ENCODE data around the gene ATOH7. TPM values are rescaled to one million over a fixed set of nuclear protein-coding genes. Genes with fewer than 3 reads are reported as not detected.
A peak's percentile ranks its signal among the peaks of the same experiment; 100 is the strongest.
"Not testable (repeated sequence)": the region's sequence is repeated elsewhere in the genome, so short reads cannot be mapped to it uniquely, and the experiment has no call there.

Gene ATOH7
- total RNA-seq: 0.13 TPM
- under 1 TPM in 2 of 8 donors, not detected in 6; 0.11 TPM for polyA plus RNA-seq (ENCODE audit: insufficient read depth in 1 of 8, insufficient read length in 8 of 8, low replicate concordance in 1 of 8)
- long read RNA-seq, donor 1: 0 reads
- long read RNA-seq, donor 2: 0 reads
- long read RNA-seq, donor 3, partial matches to known transcripts: 0 of 1 reads
- long read RNA-seq, donor 3, other reads (novel, unspliced or antisense): 0 of 1 reads
- long read RNA-seq, donor 4: 0 reads
- long read RNA-seq, donor 5: 0 reads
- long read RNA-seq, donor 6: 0 reads
- long read RNA-seq, donor 7: 0 reads
- long read RNA-seq, donor 8: 0 reads
- long read RNA-seq, donor 9: 0 reads
- long read RNA-seq, donor 10: 0 reads
- long read RNA-seq, donor 11: 0 reads

DNA sequence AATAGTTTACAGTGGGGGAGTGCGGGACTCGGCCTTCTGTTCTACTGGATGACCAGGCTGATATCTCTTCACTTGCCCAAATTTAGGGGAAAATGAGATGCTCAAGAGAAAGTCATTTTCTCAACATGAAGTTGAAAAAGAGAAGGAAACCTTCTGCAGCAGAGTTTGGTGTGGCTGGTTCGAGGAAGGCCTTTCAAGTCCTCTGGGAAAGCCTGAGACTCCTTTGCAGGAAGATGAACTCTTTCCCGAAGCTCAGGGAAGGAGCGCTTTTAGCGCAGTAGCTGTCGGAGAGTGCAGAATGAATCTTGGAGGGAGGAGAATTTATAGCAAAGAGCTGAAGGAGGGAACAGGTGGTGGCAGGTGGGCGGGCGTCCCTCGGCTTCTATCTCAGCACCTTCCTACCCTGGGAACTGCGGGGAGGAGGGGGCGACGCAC, at the start of gene ATOH7:
ATOH7 (minus strand) TSS at position 297 of the 435 bp plus-strand sequence. CDS start 436 bp downstream, outside the sequence.
- H3K27ac ChIP-seq (ENCODE audit: low read length): peak within 1 kb of the TSS; percentile 51
- no peak for DNase-seq
- WGBS (ENCODE audit: insufficient coverage): 16% methylated on average over 9 of the region's 13 CpGs

DNA sequence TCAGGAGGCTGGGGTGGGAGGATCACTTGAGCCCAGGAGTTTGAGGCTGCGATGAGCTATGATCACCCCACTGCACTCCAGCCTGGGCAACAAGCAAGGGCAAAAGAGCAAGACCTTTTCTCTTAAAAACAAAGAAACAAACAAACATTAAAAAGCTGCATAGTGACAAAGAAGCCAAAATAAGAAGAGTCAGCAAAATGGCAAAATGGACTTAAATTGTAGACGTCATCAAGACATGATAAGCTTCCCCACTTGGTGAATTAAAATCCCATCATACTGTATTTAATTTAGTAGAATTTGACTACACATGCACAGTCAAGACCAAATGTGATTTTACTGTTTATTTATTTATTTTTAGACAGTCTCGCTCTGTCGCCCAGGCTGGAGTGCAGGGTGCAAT, 48.8 kb upstream of the ATOH7 start:
- WGBS (ENCODE audit: insufficient coverage): 100% methylated on average over 2 of the region's 4 CpGs

More for the DNA sequence above, at the start of gene ATOH7:
- Histone ChIP-seq H3K4me1 (ENCODE audit: control insufficient read depth, insufficient read depth, low read length) (peaks cover 9% of the 10 kb centered on the region), H3K9me3 (replicated peaks; ENCODE audit: control insufficient read depth, low read depth, low read length) (no peaks in the 10 kb centered on the region), H3K27me3 (ENCODE audit: control insufficient read depth, insufficient read depth, low read length) (peaks cover 16% of the 10 kb centered on the region), H3K4me3 (ENCODE audit: low read length) (peak within 1 kb of the TSS; percentile 70), H3K36me3 (ENCODE audit: control insufficient read depth, insufficient read depth, low read length) (no peaks in the 10 kb centered on the region)

DNA sequence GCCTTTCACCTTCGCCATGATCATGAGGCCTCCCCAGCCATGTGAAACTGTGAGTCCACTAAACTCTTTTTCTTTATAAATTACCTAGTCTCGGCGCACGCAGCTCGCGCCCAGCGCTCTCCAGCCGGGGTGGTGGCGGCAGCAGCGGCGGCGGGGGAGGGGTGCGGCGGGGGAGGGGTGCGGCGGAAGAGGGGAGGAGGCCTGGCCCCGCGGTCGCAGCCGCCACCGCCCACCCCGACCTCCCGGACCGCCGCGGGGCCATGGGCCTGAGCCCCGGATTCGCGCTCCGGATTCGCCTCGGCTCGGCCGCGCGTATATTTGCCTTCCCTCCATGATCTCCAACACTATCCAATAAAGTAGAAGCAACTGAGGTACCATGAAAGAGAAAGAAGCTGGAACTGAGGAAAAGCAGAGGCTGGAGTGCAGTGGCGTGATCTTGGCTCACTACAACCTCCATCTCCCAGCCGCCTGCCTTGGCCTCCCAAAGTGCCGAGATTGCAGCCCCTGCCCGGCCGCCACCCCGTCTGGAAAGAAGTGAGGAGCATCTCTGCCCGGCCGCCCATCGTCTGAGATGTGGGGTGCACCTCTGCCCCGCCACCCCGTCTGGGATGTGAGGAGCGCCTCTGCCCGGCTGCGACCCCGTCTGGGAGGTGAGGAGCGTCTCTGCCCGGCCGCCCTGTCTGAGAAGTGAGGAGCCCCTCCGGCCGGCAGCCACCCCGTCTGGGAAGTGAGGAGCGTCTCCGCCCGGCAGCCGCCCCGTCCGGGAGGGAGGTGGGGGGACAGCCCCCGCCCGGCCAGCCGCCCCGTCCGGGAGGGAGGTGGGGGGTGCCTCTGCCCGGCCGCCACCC, 47.2 kb upstream of the ATOH7 start:
- WGBS (ENCODE audit: insufficient coverage): 98% methylated on average over 26 of the region's 70 CpGs
- H3K9me3 ChIP-seq (replicated peaks; ENCODE audit: control insufficient read depth, low read depth, low read length); DNase-seq: not testable (repeated sequence)

More for the DNA sequence above, 48.8 kb upstream of the ATOH7 start:
- Histone ChIP-seq H3K4me1 (ENCODE audit: control insufficient read depth, insufficient read depth, low read length) (no peaks in the 10 kb centered on the region), H3K36me3 (ENCODE audit: control insufficient read depth, insufficient read depth, low read length) (no peaks in the 10 kb centered on the region), H3K9me3 (replicated peaks; ENCODE audit: control insufficient read depth, low read depth, low read length) (peaks cover 9% of the 10 kb centered on the region), H3K4me3 (ENCODE audit: low read length) (no peak overlapping the region), H3K27ac (ENCODE audit: low read length) (no peak overlapping the region), H3K27me3 (ENCODE audit: control insufficient read depth, insufficient read depth, low read length) (no peaks in the 10 kb centered on the region)
- DNase-seq: no peak

GRCh38 chr10:68277814-68278213, 45.9 kb upstream of the ATOH7 start:
- H3K4me3 ChIP-seq (ENCODE audit: low read length); H3K36me3 ChIP-seq (ENCODE audit: control insufficient read depth, insufficient read depth, low read length); H3K9me3 ChIP-seq (replicated peaks; ENCODE audit: control insufficient read depth, low read depth, low read length); H3K27me3 ChIP-seq (ENCODE audit: control insufficient read depth, insufficient read depth, low read length); H3K27ac ChIP-seq (ENCODE audit: low read length); H3K4me1 ChIP-seq (ENCODE audit: control insufficient read depth, insufficient read depth, low read length); DNase-seq: not testable (repeated sequence)
- WGBS (ENCODE audit: insufficient coverage): 94% methylated on average over 2 of the region's 2 CpGs

More for the DNA sequence above, 47.2 kb upstream of the ATOH7 start:
- not testable (repeated sequence) for H3K27ac ChIP-seq (ENCODE audit: low read length); H3K36me3 ChIP-seq (ENCODE audit: control insufficient read depth, insufficient read depth, low read length); H3K27me3 ChIP-seq (ENCODE audit: control insufficient read depth, insufficient read depth, low read length); H3K4me3 ChIP-seq (ENCODE audit: low read length); H3K4me1 ChIP-seq (ENCODE audit: control insufficient read depth, insufficient read depth, low read length)

GRCh38 chr10:68276224-68276623, 44.3 kb upstream of the ATOH7 start:
- Histone ChIP-seq H3K4me3 (ENCODE audit: low read length) (no peak overlapping the region), H3K27me3 (ENCODE audit: control insufficient read depth, insufficient read depth, low read length) (no peaks in the 10 kb centered on the region), H3K4me1 (ENCODE audit: control insufficient read depth, insufficient read depth, low read length) (no peaks in the 10 kb centered on the region), H3K27ac (ENCODE audit: low read length) (no peak overlapping the region), H3K36me3 (ENCODE audit: control insufficient read depth, insufficient read depth, low read length) (no peaks in the 10 kb centered on the region), H3K9me3 (replicated peaks; ENCODE audit: control insufficient read depth, low read depth, low read length) (peaks cover 9% of the 10 kb centered on the region)
- no peak for DNase-seq

- Histone ChIP-seq H3K4me1 (ENCODE audit: control insufficient read depth, insufficient read depth, low read length) (no peaks in the 10 kb centered on the region), H3K4me3 (ENCODE audit: low read length) (no peak overlapping the region), H3K27ac (ENCODE audit: low read length) (no peak overlapping the region), H3K27me3 (ENCODE audit: control insufficient read depth, insufficient read depth, low read length) (no peaks in the 10 kb centered on the region), H3K9me3 (replicated peaks; ENCODE audit: control insufficient read depth, low read depth, low read length) (peaks cover 9% of the 10 kb centered on the region), H3K36me3 (ENCODE audit: control insufficient read depth, insufficient read depth, low read length) (no peaks in the 10 kb centered on the region)
- WGBS (ENCODE audit: insufficient coverage): no CpG with 5 or more reads among the region's 2 CpGs
- DNase-seq: no peak
Observed at GRCh38 chr10:68275600-68276126, 43.8 kb upstream of the ATOH7 start.

DNA sequence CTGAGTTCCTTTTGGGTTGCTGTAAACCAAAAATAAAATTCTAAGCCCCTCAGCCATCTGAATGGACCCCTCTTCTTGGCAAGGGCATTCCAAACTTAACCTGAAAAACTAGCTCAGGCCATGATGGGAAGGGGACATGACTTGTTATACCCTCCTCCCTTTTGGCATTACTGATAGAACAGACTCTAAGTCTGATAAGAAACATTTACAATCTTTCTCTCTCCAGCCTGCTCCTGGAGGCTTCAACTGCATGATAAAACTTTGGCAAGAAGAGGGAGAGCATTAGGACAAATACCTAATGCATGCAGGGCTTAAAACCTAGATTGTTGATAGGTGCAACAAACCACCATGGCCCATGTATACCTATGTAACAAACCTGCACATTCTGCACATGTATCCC, 40.9 kb upstream of the ATOH7 start:
- H3K4me1 ChIP-seq (ENCODE audit: control insufficient read depth, insufficient read depth, low read length): no peaks in the 10 kb centered on the region
- H3K27me3 ChIP-seq (ENCODE audit: control insufficient read depth, insufficient read depth, low read length): no peaks in the 10 kb centered on the region
- no peak for DNase-seq
- no peak overlapping the region for H3K4me3 ChIP-seq (ENCODE audit: low read length)
- H3K36me3 ChIP-seq (ENCODE audit: control insufficient read depth, insufficient read depth, low read length): no peaks in the 10 kb centered on the region
- H3K9me3 ChIP-seq (replicated peaks; ENCODE audit: control insufficient read depth, low read depth, low read length): peaks cover 4% of the 10 kb centered on the region
- no peak overlapping the region for H3K27ac ChIP-seq (ENCODE audit: low read length)

- no peaks in the 10 kb centered on the region for H3K27me3 ChIP-seq (ENCODE audit: control insufficient read depth, insufficient read depth, low read length)
- no peaks in the 10 kb centered on the region for H3K9me3 ChIP-seq (replicated peaks; ENCODE audit: control insufficient read depth, low read depth, low read length)
- H3K4me3 ChIP-seq (ENCODE audit: low read length): no peak overlapping the region
- no peaks in the 10 kb centered on the region for H3K36me3 ChIP-seq (ENCODE audit: control insufficient read depth, insufficient read depth, low read length)
- WGBS (ENCODE audit: insufficient coverage): 66% methylated on average over 5 of the region's 7 CpGs
- no peaks in the 10 kb centered on the region for H3K4me1 ChIP-seq (ENCODE audit: control insufficient read depth, insufficient read depth, low read length)
- peak; percentile 35 for DNase-seq
- H3K27ac ChIP-seq (ENCODE audit: low read length): no peak overlapping the region
Observed at GRCh38 chr10:68271196-68271882, 39.4 kb upstream of the ATOH7 start.

GRCh38 chr10:68269562-68270290, 37.8 kb upstream of the ATOH7 start:
- H3K4me1 ChIP-seq (ENCODE audit: control insufficient read depth, insufficient read depth, low read length): no peaks in the 10 kb centered on the region

More at GRCh38 chr10:68269562-68270290, 37.8 kb upstream of the ATOH7 start:
- whole genome bisulfite sequencing (ENCODE audit: insufficient coverage): no CpG with 5 or more reads among the region's 2 CpGs
- Histone ChIP-seq H3K27ac (ENCODE audit: low read length) (no peak overlapping the region), H3K36me3 (ENCODE audit: control insufficient read depth, insufficient read depth, low read length) (no peaks in the 10 kb centered on the region), H3K27me3 (ENCODE audit: control insufficient read depth, insufficient read depth, low read length) (no peaks in the 10 kb centered on the region), H3K4me3 (ENCODE audit: low read length) (no peak overlapping the region), H3K9me3 (replicated peaks; ENCODE audit: control insufficient read depth, low read depth, low read length) (peaks cover 3% of the 10 kb centered on the region)
- DNase-seq: no peak

All from muscle of leg (tissue), 16 donors.